Activated naive CD8-positive, alpha-beta T cell treated with anti-CD3 and anti-CD28 coated beads, Interleukin-2, amount 50 U/mL, for 24 hours (primary cell): Measurements from ENCODE around the gene SLC25A41.
"Not testable (repeated sequence)": the region's sequence is repeated elsewhere in the genome, so short reads cannot be mapped to it uniquely, and the experiment has no call there.

Source experiments
- ATAC-seq: fragments of 150-1000 bp; cut with Tn5 transposase; one replicate; pipeline ENCODE4 v1.10.0; 2021
- DNase-seq: peaks from one replicate; pipeline ENCODE4 v3.0.0; 2021
- H3K27ac Mint-ChIP-seq: one replicate; pipeline ENCODE4 v1.8.0; 2021; ENCODE audit warnings: mild to moderate bottlenecking, mixed read lengths
- H3K27me3 Mint-ChIP-seq: one replicate; pipeline ENCODE4 v1.8.0; 2021; ENCODE audit warnings: mixed read lengths
- H3K36me3 Mint-ChIP-seq: one replicate; pipeline ENCODE4 v1.8.0; 2021; ENCODE audit warnings: low read depth, mixed read lengths
- H3K4me1 Mint-ChIP-seq: one replicate; pipeline ENCODE4 v1.8.0; 2021; ENCODE audit warnings: mixed read lengths
- H3K4me3 Mint-ChIP-seq: one replicate; pipeline ENCODE4 v1.8.0; 2021; ENCODE audit warnings: mild to moderate bottlenecking, moderate library complexity, mixed read lengths
- H3K9me3 Mint-ChIP-seq: one replicate; pipeline ENCODE4 v1.8.0; 2021; ENCODE audit warnings: mixed read lengths

Gene SLC25A41

DNA sequence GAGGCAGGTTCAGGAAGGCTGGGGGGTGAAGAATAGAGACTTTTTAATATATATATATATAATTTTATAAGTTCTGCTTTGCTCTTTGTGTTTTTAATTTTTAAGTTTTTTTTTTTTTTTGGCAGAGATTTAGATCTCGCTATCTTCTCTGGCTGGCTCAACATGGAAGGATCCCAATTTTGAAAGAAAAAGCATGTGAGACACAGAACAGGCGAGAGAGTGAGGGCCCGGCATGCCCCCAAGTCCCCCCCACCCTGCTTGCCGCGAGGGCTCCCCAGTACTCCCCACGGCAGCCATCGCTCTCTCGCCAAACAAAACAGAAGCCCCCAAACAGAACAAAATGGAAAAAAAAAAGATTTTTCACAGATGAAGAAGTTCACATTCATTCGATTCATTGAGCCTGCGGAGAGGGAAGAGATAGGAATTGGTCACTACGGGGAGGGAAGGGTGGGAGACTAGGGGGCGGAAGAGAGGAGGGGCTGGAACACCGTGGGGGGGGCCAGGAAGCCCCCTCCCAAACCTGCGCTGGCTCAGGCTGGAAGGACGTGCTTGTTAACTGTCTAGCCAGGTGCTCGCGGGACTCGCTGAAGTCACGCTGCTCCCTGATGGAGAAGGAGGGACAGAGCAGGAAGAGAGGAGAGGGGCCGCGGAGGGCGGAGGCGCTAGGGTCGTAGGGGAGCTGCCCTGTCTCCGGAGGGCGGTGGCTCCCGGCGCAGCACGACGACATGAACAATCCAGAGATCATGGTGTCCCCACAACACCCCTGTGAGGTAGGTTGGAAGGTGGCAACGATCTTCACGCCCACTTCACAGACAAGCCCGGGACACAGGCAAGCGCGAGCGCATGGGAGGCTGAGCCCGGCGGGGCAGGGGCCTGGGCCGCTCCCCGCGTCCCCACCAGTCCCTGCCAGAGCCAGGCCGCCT is 19.6 kb downstream of the SLC25A41 start:
- no peak overlapping the region for H3K4me3 Mint-ChIP-seq
- no peak overlapping the region for H3K27ac Mint-ChIP-seq
- peaks cover 24% of the 10 kb centered on the region for H3K36me3 Mint-ChIP-seq
- ATAC-seq: no peak
- H3K4me1 Mint-ChIP-seq: no peaks in the 10 kb centered on the region
- no peak for DNase-seq
- H3K27me3 Mint-ChIP-seq: no peaks in the 10 kb centered on the region
- H3K9me3 Mint-ChIP-seq: no peaks in the 10 kb centered on the region

DNA sequence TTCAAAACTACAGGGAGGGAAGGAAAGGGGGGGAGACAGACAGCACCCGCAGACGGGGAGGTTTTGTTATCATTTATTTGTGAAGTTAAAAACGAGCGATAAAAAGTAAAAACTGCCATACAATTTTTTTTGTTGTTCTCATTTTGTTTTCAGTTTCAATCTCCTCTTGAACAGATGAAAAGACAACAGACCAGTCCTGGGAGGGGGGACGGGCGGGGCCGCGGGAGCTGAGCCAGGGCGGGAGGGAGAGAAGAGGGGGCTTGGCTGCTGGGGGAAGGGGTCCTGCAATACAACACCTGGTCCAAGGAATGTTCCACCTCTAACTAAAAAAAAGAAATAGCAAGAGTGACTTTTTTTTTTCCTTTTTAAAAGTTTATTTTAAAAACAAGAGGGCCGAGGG is 20.3 kb downstream of the SLC25A41 start:
- no peak for DNase-seq
- no peak overlapping the region for H3K27ac Mint-ChIP-seq
- H3K4me3 Mint-ChIP-seq: no peak overlapping the region
- no peak for ATAC-seq
- no peaks in the 10 kb centered on the region for H3K9me3 Mint-ChIP-seq
- H3K36me3 Mint-ChIP-seq: peaks cover 17% of the 10 kb centered on the region
- no peaks in the 10 kb centered on the region for H3K4me1 Mint-ChIP-seq
- no peaks in the 10 kb centered on the region for H3K27me3 Mint-ChIP-seq

DNA sequence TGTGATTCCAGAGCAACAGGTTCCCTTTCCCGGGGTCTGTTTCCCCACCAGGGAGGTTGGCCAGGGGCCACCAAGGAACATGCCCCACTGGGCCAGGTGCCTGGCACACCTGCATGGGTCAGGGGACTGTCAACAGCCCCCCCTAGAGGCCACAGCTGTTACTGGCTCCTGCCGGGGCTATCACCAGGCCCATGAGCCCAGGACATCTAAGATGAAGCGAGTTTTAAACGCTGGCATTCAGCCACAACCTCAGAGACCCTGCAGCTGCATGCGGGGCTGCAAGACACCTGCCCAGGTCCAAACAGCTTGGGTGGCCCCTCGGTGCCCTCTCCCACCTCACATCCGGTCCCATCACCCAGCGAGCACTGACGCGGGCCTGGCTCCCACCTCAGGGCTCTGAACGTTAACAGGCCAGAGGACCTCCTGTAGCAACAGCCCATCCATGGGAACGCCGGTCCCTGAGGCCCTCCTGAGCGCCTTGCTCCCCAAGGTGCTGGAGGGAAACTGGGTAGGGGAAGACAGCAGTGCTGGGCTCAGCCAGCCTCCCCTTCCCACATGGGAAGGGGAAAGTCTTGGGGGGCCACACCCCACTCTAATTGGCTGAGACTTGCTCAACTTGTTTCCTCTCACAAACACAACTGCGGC is 21.0 kb downstream of the SLC25A41 start:
- DNase-seq (peak; percentile 59), ATAC-seq (peak; percentile 53)
- H3K36me3 Mint-ChIP-seq: peaks cover 12% of the 10 kb centered on the region
- no peaks in the 10 kb centered on the region for H3K27me3 Mint-ChIP-seq
- no peak overlapping the region for H3K27ac Mint-ChIP-seq
- no peaks in the 10 kb centered on the region for H3K9me3 Mint-ChIP-seq
- H3K4me1 Mint-ChIP-seq: no peaks in the 10 kb centered on the region
- no peak overlapping the region for H3K4me3 Mint-ChIP-seq

DNA sequence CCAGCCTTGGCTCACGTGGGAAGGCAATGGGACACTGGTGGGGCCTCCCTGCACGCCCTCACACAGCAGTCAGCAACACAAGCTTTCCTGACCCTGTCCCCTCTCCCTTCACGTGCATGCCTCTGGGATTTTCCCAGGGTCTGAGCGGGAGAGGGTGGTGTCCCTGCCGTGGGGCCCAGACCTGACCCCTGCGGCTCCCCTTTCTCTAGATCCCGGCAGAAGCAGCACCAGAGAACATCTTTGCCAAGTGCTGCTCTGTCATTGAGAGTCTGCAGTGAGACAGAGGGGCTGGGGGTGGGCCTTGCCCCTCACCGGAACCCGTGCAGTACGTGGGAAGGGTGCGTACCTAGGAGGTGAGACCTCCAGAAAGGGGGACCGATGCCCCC is 21.5 kb downstream of the SLC25A41 start:
- Mint-ChIP-seq H3K36me3 (peaks cover 12% of the 10 kb centered on the region), H3K4me3 (no peak overlapping the region), H3K27ac (no peak overlapping the region), H3K9me3 (no peaks in the 10 kb centered on the region), H3K4me1 (no peaks in the 10 kb centered on the region), H3K27me3 (no peaks in the 10 kb centered on the region)
- ATAC-seq: no peak
- no peak for DNase-seq

DNA sequence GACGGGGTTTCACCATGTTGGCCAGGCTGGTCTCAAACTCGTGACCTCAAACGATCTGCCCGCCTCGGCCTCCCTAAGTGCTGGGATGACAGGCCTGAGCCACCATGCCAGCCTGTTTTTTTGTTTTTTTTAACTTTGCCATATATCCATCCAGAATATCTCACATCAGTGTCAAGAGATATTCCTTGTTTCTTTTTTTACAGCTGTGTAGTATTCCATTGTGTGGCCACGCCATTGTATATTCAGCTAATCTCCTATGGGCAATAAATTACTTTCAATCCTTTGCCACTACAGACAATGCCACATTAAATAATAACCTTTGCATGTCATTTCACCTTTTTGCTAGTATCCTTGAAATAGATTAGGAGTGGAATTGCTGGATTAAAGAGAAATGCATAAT is 24.2 kb downstream of the SLC25A41 start:
- ATAC-seq (no peak), DNase-seq (no peak)
- Mint-ChIP-seq H3K4me3 (no peak overlapping the region), H3K27me3 (no peaks in the 10 kb centered on the region), H3K9me3 (no peaks in the 10 kb centered on the region), H3K27ac (no peak overlapping the region), H3K36me3 (peaks cover 7% of the 10 kb centered on the region), H3K4me1 (no peaks in the 10 kb centered on the region)

DNA sequence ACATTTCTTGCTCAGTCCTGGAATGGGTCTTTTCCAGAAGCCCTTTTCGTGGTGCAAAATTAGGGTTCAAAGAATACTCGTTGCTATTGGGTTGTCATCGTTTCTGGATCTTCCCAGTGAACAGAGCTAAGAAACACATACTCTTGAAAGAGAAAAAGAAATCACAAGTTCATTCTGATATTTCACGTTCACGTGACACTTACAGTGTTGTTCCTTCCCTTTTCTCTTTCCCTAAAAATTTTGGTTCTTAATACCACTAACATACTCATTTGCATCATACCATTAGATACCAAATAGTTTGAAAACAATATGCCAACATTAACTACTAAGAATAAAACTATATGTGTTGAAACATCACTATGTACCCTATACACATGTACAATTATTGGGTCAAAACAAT is 27.2 kb downstream of the SLC25A41 start:
- ATAC-seq (no peak), DNase-seq (no peak)
- no peaks in the 10 kb centered on the region for H3K27me3 Mint-ChIP-seq
- no peak overlapping the region for H3K4me3 Mint-ChIP-seq
- H3K9me3 Mint-ChIP-seq: no peaks in the 10 kb centered on the region
- no peaks in the 10 kb centered on the region for H3K36me3 Mint-ChIP-seq
- no peak overlapping the region for H3K27ac Mint-ChIP-seq
- no peaks in the 10 kb centered on the region for H3K4me1 Mint-ChIP-seq

DNA sequence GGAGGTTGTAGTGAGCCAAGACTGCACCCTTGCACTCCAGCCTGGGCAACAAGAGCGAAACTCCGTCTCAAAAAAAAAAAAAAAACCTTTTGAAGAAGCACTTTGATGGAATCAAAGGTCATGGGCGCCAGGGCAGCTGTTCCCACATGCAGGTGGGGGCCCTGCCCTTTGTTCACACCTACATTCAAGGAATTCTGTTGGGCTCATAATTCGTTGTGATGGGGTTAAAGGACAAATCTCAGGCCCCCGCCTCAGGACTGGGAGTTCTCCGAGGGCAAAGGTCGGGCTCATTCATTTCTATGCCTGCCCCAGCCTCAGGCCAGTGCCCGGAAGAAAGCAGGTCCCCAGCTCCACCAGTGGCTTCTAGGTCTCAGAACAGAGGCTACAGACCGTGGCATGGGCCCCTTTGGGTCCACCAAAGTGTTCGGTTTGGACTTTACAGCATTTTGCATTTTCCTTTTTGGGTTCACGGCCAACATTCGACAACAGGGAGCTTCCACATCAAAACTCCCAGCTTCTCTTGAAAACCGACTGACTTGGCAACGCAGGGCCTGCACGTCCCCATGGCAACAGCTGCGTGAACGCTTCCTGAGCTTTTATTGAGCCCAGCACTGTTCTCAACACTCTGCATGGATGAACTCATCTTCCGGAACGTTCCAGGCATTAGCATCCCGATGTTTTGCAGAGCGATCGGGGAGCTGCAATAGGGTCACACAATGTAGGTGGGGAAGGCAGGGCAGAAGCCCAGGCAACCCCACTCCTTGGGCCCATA is 30.5 kb downstream of the SLC25A41 start:
- DNase-seq (no peak), ATAC-seq (no peak)

DNA sequence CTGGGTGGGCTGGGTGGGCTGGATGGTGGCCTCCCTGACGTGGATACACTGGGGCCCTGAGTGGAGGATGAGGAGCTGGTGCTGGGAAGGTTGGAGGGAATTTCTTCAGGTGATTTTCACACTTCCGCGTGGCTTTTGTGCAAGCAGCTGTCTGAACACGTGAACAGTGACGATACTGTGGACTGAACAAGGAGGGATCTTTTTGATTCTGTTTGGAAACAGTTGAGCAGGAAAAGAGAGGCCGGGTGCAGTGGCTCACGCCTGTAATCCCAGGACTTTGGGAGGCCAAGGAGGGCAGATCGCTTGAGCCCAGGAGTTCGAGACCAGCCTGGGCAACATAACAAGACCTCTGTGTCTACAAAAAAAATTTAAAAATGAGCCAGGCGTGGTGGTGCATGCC is 31.5 kb downstream of the SLC25A41 start:
- H3K36me3 Mint-ChIP-seq: no peaks in the 10 kb centered on the region
- no peak for ATAC-seq
- H3K9me3 Mint-ChIP-seq: no peaks in the 10 kb centered on the region
- H3K27ac Mint-ChIP-seq: no peak overlapping the region
- H3K4me3 Mint-ChIP-seq: no peak overlapping the region
- no peaks in the 10 kb centered on the region for H3K27me3 Mint-ChIP-seq
- DNase-seq: no peak
- no peaks in the 10 kb centered on the region for H3K4me1 Mint-ChIP-seq

More for the DNA sequence above, 30.5 kb downstream of the SLC25A41 start:
- Mint-ChIP-seq H3K4me3 (no peak overlapping the region), H3K9me3 (no peaks in the 10 kb centered on the region), H3K27me3 (no peaks in the 10 kb centered on the region), H3K36me3 (no peaks in the 10 kb centered on the region), H3K27ac (no peak overlapping the region), H3K4me1 (no peaks in the 10 kb centered on the region)

DNA sequence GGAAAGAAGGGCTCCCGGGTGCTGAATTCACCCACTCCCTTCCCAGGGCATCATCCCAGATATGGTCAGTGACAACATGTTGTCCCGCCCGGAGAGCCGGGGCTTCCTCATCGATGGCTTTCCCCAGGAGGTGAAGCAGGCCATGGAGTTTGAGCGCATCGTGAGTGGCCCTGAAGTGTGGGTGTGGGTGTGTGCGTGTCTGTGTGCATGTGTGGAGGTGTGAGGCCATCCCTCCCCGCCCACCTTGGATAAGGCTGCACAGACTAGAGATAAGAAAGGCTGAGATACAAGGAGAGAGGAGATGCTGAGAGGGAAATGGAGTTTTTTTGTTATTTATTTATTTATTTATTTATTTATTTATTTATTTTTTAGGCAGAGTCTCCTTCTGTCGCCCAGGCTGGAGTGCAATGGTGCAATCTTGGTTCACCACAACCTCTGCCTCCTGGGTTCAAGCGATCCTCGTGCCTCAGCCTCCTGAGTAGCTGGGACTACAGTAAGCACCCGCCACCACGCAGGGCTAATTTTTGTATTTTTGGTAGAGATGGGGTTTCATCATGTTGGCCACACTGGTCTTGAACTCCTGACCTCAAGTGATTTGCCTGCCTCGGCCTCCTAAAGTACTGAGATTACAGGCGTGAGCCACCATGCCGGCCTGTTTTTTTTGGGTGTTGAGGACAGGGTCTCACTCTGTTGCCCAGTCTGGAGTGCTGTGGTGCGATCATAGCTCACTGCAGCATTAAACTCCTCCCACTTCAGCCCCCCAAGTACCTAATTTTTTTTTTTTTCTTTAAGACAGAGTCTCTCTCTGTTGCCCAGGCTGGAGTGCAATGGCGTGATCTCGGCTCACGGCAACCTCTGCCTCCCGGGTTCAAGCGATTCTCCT is 33.3 kb downstream of the SLC25A41 start:
- H3K4me3 Mint-ChIP-seq, H3K27ac Mint-ChIP-seq, H3K9me3 Mint-ChIP-seq, H3K4me1 Mint-ChIP-seq, H3K27me3 Mint-ChIP-seq, ATAC-seq, H3K36me3 Mint-ChIP-seq, DNase-seq: not testable (repeated sequence)

DNA sequence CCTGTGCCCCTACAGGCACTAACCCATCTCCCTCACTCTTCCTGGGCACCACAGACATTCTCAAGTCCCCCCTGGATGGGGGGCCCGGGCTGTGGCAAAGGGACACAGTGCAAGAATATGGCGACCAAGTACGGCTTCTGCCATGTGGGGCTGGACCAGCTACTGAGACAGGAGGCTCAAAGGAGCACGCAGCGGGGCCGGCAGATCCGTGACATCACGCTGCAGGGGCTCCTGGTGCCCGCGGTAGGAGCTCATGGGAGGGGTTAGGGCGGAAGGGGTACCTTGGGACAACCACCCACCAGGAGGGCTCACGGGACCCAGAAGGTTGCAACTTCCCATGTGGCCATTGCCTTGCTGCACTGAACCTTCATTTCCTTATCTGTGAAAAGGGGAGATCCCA is 37.3 kb downstream of the SLC25A41 start:
- no peak overlapping the region for H3K4me3 Mint-ChIP-seq

DNA sequence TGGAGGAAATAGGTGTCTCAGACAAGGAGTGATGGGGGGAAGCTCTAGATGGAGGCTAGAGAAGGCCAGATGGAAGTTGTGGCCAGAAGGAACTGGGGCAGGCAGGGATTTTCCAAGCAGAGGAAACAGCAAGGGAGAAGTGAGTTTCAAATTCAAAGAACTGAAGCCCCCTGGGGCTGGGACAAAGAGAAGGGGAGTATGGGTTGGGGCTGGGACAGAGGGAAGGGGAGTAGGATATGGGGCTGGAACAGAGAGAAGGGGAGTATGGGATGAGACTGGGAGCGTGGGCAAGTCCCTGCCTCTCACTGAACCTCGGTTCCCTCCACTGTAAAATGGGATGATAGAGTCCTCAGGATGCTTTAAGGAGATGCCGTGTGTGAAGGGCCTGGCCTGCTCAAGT is 38.7 kb downstream of the SLC25A41 start:
- no peaks in the 10 kb centered on the region for H3K9me3 Mint-ChIP-seq
- H3K27me3 Mint-ChIP-seq: no peaks in the 10 kb centered on the region
- peaks cover 22% of the 10 kb centered on the region for H3K4me1 Mint-ChIP-seq
- peaks cover 12% of the 10 kb centered on the region for H3K36me3 Mint-ChIP-seq
- peak overlapping the region; percentile 47 for H3K27ac Mint-ChIP-seq
- H3K4me3 Mint-ChIP-seq: peak overlapping the region; percentile 6
- ATAC-seq (no peak), DNase-seq (no peak)

More for the DNA sequence above, 37.3 kb downstream of the SLC25A41 start:
- Mint-ChIP-seq H3K27me3 (no peaks in the 10 kb centered on the region), H3K27ac (no peak overlapping the region), H3K9me3 (no peaks in the 10 kb centered on the region), H3K4me1 (peaks cover 19% of the 10 kb centered on the region), H3K36me3 (peaks cover 6% of the 10 kb centered on the region)
- no peak for DNase-seq
- no peak for ATAC-seq

DNA sequence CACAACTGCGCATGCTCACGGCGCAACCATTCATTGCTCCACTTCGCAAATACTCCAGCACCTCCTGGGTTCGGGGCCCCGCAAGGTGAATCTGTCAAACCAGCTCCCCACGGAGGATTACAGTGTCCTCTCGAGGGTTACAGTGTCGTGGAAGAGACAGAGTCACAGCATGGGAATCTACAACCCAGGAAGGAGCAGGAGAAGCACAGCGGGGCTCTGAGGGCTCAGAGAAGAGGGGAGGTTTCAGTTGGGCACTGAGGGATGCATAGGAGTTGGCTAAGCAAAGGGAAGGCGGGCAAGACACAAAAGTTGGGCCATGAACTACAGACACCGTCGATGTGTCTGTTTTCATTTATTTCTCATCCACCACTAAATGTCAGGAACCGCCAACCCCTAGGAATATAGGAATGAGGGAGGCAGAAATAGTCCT is 39.6 kb downstream of the SLC25A41 start:
- peak overlapping the region; percentile 93 for H3K27ac Mint-ChIP-seq
- DNase-seq (no peak), ATAC-seq (no peak)
- no peaks in the 10 kb centered on the region for H3K9me3 Mint-ChIP-seq
- H3K36me3 Mint-ChIP-seq: peaks cover 16% of the 10 kb centered on the region
- H3K4me1 Mint-ChIP-seq: peaks cover 22% of the 10 kb centered on the region
- no peaks in the 10 kb centered on the region for H3K27me3 Mint-ChIP-seq
- H3K4me3 Mint-ChIP-seq: peak overlapping the region; percentile 91

DNA sequence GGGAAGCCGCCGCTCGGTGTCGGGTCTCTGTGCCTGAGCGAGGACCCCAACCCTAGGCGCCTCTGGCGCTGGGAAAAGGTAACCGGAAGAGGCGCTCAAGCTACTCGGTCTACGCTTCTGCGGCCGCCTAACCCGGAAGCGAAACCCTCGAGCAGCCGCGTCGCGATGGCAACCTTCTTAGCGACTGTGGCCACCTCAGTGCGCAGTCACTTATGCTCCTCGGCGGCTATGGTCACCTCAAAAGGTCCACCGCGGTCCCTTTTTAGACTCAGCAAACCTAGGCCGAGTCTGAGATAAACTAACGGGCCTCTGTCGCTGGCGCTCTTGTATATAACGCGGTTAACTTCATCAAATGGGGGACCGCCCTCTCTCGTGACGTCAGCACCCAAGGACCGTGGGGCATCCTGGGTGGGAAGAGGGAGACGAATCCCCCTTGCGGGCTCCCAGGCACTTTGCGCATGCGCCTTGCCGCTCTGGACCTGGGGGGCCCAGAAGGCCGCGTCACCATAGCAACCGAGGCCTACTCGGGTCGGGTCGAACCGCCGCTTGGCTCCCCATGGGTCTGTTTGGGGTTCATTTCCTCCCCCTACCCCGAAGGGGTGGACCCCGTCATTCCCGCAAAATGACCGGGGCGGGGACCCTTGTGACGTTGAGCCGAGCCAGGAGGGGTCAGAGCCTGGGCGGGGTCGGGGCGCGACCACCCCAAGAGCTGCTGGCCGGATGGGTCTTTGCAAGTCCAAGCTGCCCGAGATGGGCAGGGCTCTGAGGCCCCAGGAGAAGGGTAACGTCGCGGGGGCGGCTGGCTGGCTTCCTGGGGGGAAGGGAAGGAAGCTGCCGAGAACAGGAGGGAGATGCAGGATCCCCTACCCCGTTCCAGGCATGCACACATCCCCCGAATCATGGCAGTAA is 40.2 kb downstream of the SLC25A41 start, which contains the start of gene GTF2F1:
GTF2F1 (minus strand) TSS at position 91 of the 909 bp plus-strand sequence. CDS start 169 bp downstream, outside the sequence.
- H3K9me3 Mint-ChIP-seq: no peaks in the 10 kb centered on the region
- no peaks in the 10 kb centered on the region for H3K27me3 Mint-ChIP-seq
- peaks cover 22% of the 10 kb centered on the region for H3K4me1 Mint-ChIP-seq
- H3K36me3 Mint-ChIP-seq: peaks cover 19% of the 10 kb centered on the region
- DNase-seq (peak; percentile 96), ATAC-seq (peak; percentile 87)
- H3K27ac Mint-ChIP-seq: peak within 1 kb of the TSS; percentile 93
- peak within 1 kb of the TSS; percentile 91 for H3K4me3 Mint-ChIP-seq
